IPS DF 4.7 (cell line): ENCODE data around the gene RFT1.
A peak's percentile ranks its signal among the peaks of the same experiment; 100 is the strongest.

Experiments used
- DNase-seq: peaks from one replicate; pipeline ENCODE4 v3.0.0-alpha.2; 2013; ENCODE audit warnings: low spot score; ENCODE audit errors: extremely low read depth

RFT1 gene

DNA sequence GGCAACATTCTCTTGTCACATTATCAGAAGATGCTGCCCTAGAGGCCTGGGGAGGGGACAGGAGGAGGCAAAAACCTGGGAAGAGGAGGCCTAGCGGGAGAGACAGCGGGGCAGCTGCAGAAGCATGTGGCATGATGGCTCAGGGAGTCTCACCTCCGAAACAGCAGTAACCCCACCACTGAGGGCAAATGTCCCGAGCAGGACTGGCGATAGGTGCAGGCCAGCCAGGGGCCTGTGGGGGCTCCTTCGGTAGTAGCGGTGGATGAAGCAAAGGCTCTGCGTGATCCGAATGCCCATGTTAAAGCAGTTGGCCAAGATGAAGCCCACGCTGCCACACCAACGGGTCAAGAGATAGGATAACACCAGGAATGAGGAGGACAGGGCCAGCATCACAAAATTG, 38.0 kb downstream of the RFT1 start:
- DNase-seq, result no peak

GRCh38 chr3:53091011-53091410, 39.2 kb downstream of the RFT1 start:
- no peak for DNase-seq

- no peak for DNase-seq
Measured at GRCh38 chr3:53089511-53089910, 40.7 kb downstream of the RFT1 start.

DNA sequence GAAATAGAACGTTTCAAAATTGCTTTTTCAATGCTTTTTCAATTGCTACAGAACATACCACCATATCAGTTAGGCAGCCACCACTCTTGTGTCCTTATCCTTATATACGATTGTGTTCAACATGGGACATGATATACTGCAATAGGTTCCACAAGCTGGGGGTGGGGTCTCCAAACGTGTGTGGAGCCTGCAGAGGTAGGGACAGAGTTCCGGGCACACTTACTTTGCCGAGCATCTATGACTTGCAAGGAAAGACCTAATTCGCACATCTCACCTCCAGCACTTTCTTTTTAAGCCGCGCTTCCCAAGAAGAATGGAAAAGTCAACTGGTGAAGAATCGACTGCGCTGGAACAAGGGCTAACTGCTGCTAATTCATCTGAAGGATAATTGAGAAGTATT, 44.8 kb downstream of the RFT1 start:
- no peak for DNase-seq

GRCh38 chr3:53084310-53085001, 45.8 kb downstream of the RFT1 start:
- no peak for DNase-seq

DNA sequence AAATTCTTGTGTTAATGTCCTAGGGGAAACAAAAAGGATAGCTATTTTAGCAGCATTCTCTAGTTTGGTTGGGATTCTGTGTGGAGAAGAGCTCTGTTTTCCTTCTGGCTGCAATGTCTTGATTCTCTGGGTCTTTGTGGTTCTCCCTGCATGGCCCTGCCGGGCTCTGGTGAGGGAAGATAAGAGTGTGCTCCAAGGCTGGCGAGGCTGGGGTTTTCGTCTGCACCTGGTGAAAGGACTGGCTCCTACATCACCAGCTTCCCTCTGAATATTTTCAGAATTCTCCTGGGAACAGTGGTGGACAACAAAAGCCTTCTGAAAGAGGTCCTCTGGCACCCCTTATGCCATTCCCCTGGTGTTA, 46.3 kb downstream of the RFT1 start:
- DNase-seq, result no peak

DNA sequence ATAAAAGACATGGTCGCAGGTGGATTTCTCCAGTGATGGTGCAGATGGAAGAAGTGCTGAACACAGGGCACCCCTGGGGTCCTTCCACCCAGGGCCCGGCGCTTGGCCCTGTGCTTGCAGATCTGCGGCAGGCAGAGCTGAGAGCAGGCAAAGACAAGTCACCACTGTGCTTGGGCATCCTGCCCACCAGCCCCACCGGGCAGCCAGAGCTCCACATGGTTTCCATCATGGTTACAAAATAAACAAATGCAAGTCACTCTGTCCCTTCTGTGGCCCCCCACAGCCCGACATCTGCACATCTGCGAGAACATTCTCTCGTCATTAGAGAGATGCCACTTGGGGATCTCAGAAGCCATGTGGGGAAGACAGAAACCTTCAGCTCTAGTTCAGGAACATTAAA, 46.7 kb downstream of the RFT1 start:
- no peak for DNase-seq

- no peak for DNase-seq
Measured at GRCh38 chr3:53082736-53083135, 47.5 kb downstream of the RFT1 start.

DNA sequence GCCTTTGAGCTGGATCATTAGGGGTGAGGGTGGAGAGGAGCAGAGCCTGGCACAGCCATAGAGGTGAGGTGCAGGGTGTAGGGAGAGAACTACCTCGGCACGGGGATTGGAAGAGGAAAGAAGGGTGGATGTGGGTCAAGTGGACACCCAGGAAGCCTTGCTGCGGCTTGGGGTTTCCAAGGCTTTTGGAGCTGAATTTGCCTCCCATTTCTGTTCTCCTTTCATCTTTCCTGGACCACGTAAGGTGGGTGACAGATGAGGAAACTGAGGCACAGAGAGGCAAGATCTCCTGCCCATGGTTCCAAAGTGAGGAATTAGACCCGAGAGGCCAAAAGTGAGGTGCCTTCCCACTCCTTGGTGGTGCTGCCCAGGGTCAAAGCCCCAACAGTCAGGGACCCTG, 48.9 kb downstream of the RFT1 start:
- no peak for DNase-seq

GRCh38 chr3:53080612-53081205, 49.5 kb downstream of the RFT1 start:
- DNase-seq, result no peak

- no peak for DNase-seq
Measured at GRCh38 chr3:53079791-53080555, 50.3 kb downstream of the RFT1 start.

- no peak for DNase-seq
Measured at GRCh38 chr3:53079147-53079546, 51.1 kb downstream of the RFT1 start.

GRCh38 chr3:53078656-53079055, 51.6 kb downstream of the RFT1 start:
- no peak for DNase-seq

DNA sequence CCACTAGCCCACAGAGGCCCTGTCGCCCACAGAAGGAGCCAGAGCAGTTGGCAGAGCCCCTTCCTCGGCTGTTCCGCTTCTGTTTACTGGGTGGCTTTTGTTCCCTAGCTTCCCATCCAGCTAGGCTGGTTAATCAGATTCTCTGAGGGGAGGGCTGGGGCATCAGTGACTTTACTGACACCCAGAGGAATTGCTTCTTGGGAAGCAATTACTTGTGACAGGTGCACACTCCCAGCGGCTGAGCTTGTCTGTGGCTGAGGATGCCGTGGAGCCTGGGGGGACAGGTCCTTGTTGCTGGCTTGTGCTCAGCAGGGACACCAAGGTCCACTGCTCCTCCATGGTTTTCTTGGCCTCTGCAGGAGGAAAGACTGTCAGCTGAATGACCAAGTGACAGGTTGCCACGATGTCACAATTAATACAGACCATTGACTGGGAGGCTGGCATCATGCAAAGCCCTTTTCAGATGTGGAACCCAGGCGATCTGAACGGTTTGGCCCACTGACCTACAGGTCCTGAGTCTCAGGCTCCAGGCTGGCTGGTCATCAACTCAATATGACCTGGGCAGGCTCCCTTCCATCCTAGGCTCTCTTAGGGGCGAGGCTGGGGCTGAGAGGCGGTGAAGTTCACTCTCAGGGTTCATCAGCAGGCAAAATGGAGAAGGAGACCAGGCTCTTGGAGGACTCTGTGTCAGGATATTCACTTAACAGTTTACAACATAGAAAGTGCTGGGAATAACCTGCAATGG, 52.6 kb downstream of the RFT1 start:
- DNase-seq, result no peak

DNA sequence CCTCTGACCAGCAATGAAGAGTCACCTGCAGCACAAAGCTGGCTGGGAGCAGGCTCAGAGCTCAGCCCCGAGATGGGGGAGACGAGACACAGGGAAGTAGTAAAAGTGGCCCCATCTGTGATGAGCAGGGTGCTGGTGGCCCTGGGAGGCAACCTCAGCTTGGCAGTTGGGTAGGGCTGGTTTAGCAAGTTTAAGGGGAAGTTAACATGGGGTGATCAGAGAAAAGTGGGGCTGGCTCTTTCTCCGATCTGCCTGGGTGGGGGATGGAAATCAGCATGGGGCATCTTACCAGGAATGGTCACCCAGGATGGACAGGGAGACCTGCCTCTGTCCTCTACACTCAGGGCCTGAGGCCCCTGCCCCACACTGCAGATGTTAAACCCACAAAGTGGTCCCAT, 54.5 kb downstream of the RFT1 start:
- DNase-seq, result no peak

- no peak for DNase-seq
Measured at GRCh38 chr3:53074761-53075742, 55.2 kb downstream of the RFT1 start.

DNA sequence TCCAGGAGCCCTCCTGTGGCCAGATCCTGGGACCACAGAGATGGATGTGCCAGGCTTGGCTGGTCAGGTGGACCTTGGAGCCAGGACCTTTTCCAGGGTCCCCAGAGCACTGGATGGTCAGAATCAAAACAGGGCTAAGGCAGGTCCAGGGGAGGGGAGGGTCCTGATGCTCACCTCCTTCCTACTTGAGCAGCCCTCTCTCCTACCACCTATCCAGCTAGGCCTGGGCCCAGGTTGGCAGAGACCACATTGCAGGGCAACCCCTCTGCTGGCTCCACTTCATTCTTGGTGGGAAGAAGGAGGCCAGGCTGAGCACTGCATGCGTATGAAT, 55.9 kb downstream of the RFT1 start:
- DNase-seq, result no peak

DNA sequence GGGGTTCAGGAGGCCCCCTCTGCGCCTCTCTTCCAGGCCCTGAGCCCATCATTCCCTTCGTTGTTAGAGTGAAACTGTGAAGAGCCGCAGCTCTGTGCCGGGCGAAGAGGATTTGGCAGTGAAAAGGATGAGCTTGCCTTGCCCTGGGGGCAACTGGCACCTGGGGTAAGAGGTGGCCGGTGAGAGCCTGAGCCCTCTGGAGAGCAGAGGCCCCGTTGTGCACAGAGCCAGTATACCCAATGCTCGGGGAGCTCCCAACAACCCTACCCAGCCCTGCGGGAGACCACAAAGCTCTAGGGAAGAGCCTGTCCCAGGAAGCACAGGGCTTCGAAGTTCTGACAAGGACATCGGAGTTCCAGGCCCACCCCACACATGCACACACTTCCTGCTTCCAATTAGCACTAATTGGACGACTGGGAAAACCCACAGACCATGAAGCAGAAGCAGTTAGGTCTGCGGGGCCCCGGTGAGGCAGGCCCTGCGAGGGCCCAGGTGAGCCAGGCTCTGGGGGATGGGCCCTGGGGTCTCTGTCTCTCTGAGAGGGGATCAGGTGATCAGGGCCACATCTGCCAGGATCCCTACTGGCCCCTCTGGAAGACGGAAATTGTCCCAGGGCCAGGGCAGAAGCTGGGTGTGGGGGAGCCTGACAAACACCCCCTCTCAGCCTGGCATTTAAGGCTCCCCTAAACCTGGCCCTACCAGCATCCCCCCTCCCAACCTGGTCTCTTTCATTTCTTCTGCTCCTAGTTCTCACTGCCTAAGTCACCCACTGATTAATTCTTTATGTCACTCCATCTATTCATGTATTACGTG, 56.5 kb downstream of the RFT1 start:
- no peak for DNase-seq

GRCh38 chr3:53072653-53073552, 57.3 kb downstream of the RFT1 start:
- peak; percentile 76 for DNase-seq
